Uterus (tissue), 2 donors: Measurements from ENCODE around the gene SPAG8.

ENCODE experiments used
- POLR2A ChIP-seq, 2 donors: fragments of 450-650 bp; IDR thresholded peaks; one replicate each; pipeline ENCODE4 v1.6.1; 2016; ENCODE audit warnings: antibody characterized with exemption in 2 of 2, mild to moderate bottlenecking in 1 of 2, moderate library complexity in 1 of 2
- TF ChIP-seq, protein P1 (sequence below), 4 experiments: fragments of 200-600 bp in 2 of 4; fragments of 450-650 bp in 2 of 4; sonication (generic) in 2 of 4; IDR thresholded peaks; one replicate each; pipeline ENCODE4 v1.5.1; 2016 to 2019; ENCODE audit warnings: antibody characterized with exemption in 4 of 4, mild to moderate bottlenecking in 2 of 4, moderate library complexity in 1 of 4

DNA sequence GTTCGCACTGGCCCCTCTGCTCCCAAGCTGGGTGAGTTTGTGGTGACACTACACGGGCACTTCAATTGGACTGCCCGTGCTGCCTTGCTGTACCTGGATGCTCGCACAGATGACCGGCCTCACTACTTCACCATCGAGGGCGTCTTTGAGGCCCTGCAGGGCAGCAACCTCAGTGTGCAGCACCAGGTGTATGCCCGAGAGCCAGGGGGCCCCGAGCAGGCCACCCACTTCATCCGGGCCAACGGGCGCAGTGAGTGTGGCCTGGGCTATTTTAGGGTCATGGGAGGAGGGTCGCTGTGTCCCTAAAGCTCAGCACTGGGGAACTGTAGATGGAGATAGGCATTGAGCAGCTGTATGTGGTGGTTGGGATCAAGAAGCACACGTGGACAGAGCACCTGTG is 19.2 kb downstream of the SPAG8 start:
- TF ChIP-seq, protein P1, sequence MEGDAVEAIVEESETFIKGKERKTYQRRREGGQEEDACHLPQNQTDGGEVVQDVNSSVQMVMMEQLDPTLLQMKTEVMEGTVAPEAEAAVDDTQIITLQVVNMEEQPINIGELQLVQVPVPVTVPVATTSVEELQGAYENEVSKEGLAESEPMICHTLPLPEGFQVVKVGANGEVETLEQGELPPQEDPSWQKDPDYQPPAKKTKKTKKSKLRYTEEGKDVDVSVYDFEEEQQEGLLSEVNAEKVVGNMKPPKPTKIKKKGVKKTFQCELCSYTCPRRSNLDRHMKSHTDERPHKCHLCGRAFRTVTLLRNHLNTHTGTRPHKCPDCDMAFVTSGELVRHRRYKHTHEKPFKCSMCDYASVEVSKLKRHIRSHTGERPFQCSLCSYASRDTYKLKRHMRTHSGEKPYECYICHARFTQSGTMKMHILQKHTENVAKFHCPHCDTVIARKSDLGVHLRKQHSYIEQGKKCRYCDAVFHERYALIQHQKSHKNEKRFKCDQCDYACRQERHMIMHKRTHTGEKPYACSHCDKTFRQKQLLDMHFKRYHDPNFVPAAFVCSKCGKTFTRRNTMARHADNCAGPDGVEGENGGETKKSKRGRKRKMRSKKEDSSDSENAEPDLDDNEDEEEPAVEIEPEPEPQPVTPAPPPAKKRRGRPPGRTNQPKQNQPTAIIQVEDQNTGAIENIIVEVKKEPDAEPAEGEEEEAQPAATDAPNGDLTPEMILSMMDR (IDR thresholded peaks at IDR 0.05), result no peak
- TF ChIP-seq POLR2A (IDR thresholded peaks at IDR 0.05), result no peak
